HS-5 (cell line): ENCODE results near the gene MRPS15.

Experiments
- DNase-seq: peaks from one replicate; pipeline ENCODE4 v3.0.0-alpha.2; 2012; ENCODE audit warnings: low read depth

The MRPS15 gene

DNA sequence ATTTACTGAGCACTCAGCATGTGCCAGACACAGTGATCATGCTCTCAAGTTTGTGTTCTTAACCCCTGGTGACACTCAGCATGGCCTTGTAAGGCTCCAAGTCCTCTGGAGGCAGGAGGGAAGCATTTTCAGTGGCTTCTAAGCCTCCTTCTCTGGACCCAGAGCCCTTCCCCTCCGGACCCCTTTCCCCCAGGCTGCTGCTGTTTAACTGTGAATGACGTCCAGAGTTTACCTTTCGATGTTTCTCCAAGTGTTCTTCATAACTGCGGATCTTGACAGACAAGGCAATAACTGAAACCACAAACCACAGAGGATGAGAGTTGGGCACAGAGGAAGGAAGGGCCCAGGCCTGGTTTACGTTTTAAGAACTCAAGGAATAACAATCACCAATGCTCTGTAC, 6.5 kb downstream of the MRPS15 start:
- DNase-seq: no peak

DNA sequence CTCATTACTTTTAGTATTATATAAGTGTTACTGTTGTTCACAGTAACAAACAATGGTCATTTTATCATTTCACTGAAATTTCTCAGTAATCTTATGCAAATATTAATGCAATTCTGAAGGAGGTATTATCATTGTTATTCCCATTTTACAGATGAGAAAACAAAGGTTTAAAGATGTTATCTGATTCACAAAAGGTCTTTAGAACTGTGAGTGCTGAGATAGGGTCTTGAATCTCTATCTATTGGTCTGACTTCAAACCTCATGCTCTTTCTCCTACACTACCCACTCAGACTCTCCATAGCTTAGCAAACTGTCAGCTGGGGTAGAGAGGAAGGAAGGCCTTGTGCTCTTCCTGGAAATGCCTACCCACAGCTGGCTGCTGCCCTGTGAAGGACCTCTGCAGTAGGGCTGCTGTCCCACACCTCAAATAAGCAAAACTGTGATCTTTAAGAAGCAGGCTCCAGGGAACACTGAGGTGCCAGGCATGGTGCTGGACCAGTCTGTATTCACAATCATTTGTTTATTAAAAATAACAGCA, 7.7 kb downstream of the MRPS15 start:
- no peak for DNase-seq

GRCh38 chr1:36455386-36455785, 8.8 kb downstream of the MRPS15 start:
- no peak for DNase-seq

- no peak for DNase-seq
Observed at GRCh38 chr1:36453600-36454388, 10.4 kb downstream of the MRPS15 start.

- DNase-seq: no peak
Observed at GRCh38 chr1:36453051-36453450, 11.1 kb downstream of the MRPS15 start.

GRCh38 chr1:36450919-36451305, 13.3 kb downstream of the MRPS15 start:
- no peak for DNase-seq

DNA sequence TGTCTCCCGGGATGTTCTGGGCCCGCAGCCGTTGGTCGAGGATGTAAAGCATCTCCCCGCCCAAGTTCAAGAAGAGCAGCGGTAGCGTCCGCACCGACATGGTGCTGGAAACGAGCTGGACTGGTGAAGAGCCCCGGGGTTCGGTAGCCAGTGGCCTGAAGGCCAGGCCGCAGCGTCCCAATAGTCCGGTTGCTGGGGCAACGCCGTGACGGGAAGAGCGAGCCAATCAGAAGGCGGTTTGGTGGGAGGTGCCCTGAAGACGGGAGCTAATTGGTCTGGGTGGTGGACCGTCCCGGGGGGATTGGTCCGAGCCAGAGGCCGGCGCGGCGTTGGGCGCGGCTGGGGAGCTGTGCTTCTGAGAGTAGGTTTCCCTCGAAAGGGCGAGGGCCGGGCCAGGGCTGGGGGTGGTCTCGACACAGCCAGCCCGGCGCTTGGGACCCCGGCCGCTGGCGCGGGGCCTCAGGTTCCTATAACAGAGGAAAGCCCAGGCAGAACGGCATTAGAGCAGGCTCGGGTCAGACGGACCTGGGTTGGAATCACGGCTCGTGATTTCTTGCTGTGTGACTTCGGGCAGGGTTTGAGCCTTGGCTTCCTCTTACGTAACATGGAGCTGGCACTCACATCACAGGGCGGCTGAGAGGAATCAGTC, 13.8 kb downstream of the MRPS15 start, which contains the start of gene OSCP1:
OSCP1 (minus strand) TSS at position 182 of the 649 bp plus-strand sequence; CDS start at position 100, 82 bp downstream.
- DNase-seq: peak; percentile 87

- no peak for DNase-seq
Observed at GRCh38 chr1:36448530-36449056, 15.6 kb downstream of the MRPS15 start.

DNA sequence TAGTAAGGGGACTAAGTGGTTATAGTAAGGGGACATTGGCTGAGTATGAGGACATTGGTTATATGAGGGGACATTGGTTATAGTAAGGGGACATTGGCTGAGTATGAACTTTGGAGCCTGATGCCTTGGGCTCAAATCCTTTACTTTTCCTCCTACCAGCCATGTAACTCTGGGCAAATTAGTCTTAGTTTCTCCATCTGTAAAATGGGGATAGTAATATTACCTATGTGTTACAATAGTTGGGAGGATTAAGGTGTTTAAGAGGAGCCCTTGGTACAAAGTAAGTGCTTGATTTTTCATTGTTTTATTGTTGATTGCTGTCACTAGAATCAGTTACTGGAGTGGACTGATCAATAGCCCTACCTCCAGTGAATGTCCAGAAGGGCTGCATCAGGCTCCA, 16.7 kb downstream of the MRPS15 start:
- no peak for DNase-seq

DNA sequence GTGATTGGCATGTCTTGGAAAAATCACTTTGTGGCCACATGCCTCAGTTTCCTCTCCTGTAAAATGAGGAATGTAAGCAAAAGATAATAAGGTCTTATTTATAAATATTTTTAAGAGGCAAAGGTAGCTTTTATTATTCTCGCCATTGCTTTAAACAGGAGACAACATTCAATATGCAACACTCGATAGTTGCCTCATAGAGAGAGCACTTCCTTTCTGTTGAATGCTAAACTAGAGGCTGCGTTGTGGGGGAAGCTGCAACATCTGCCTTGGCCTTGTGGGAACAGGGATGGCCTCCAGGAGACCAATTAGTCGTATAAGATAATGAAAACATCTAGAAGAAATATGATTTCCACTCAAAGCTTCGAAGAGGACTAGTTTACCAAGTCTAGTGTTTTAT, 17.4 kb downstream of the MRPS15 start:
- DNase-seq: no peak

- DNase-seq: no peak
Observed at GRCh38 chr1:36446271-36446670, 17.9 kb downstream of the MRPS15 start.

DNA sequence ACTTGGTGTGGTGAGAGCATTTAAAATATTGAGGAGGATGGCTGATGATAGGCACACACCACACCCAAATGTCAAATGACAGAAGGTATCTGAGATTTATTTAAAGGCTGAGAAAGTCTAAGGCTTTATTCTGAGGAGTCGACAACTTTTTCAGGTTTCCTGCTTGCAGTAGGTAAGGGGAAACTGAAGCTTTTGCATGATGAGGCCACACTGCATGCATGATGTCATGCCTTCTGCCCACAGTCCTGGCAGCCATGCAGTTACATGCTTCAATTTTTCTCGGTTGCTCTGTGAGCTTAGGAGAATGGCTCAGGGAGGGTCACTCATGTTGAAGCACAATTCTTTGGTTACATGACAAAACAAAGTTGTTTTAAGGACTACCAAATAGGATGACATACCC, 20.9 kb downstream of the MRPS15 start:
- DNase-seq: no peak

DNA sequence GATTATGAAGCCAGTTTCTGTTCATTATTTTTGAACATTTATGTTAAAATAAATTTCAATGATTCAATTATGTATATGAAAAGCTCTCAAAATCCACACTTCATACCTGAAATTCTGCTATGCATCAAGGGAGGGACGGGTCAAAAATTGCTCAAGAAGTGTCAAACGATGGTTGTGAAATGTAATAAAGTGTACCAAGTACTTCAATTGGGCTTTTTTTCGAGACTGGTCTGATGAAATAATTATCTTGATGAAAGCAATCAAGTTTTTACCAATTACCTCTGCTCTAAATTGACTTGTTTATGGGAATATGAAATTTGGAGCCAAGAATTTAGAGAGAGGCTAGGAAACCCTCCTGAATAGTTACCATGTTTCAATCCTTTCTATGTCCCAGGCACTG, 21.8 kb downstream of the MRPS15 start:
- DNase-seq: no peak

- DNase-seq: no peak
Observed at GRCh38 chr1:36440646-36441045, 23.5 kb downstream of the MRPS15 start.

DNA sequence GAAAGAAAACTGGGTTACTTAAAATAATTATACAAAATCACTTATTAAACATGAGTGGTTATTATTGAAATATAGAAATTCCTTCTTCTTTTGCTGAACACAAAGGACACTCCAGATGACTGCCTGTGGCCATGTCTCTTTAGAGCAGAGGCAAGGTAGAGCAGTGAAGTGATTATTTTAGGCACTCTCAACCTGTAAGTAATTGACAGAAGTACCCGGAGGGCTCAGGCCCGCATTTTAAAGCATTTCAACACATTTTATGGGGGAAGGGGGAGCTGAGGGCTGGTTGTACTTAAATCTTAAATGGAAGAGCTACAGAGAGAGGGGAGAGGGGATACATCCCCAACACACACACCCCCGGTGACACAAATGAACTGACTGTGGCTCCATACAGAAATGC, 24.1 kb downstream of the MRPS15 start:
- no peak for DNase-seq

- no peak for DNase-seq
Observed at GRCh38 chr1:36438715-36439114, 25.5 kb downstream of the MRPS15 start.

GRCh38 chr1:36436821-36437220, 27.4 kb downstream of the MRPS15 start:
- no peak for DNase-seq

GRCh38 chr1:36433102-36433501, 31.1 kb downstream of the MRPS15 start:
- DNase-seq: no peak

DNA sequence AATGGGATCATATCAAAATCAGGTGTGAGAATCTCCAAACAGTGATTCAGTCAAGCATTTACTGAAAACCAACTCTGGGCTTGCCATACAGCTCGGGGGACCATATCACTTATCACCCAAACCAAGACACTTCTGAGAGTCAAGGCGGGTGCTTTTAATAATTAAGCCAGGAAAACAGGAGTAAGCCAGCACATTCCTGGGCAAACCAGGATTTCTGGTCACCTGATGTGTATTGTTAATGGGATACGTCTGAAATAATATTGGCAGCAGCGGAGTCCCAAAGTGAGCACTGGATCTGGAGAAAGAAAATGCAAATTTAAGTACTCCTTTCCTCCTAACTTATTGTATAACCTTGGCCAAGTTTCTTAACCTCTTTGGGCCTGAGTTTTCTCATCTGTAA, 31.6 kb downstream of the MRPS15 start:
- no peak for DNase-seq

- no peak for DNase-seq
Observed at GRCh38 chr1:36425791-36426190, 38.4 kb downstream of the MRPS15 start.

DNA sequence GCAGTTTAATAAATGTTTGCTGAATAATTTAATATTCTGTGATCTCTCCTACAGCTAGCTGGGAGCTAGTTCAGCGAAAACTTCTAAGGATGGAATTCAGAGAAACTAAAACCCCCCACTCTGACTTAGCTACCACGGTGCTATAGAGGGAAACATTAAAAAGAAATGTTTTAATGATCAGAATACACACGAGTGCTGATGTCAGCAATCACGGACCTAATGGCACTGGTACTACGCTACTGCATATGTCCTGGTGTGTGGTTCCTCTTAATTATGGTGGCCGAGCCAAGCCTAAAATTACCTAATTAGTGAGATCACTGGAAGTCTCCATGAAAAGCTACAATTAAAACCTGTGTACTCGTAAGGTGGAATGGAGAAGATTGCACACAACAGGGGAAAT, 42.5 kb downstream of the MRPS15 start:
- DNase-seq: no peak

DNA sequence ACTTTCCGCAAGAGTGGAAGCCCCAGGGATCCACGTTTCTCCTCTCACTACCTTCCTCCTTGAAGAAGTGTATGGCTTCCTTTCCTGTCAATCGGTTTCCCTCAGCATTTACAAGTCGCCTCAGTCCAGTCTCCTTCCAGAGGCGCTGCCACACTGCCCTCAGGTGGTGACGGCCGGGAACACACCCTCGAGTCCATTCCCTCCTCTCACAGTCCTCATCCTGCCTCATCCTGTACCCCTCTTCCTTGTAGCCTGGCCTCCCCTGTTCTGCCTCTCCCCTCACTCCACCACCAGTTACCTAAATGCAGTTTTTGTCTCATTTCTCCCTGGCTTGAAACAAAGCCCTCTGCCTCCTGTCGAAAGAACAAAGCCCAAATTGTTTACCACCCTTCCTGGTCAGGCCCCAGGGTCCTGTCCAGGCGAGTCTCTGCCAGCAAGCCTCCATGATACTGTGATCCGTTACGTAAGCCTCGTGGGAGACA, 43.3 kb downstream of the MRPS15 start:
- peak; percentile 53 for DNase-seq

- no peak for DNase-seq
Observed at GRCh38 chr1:36420409-36420808, 43.8 kb downstream of the MRPS15 start.
